Endothelial cell of umbilical vein (primary cell): ENCODE results near the gene HYDIN.

Experiments
- GATA2 ChIP-seq: IDR thresholded peaks from 2 replicates; pipeline ENCODE4 v1.7.0; 2011; ENCODE audit warnings: low read depth, mild to moderate bottlenecking, moderate library complexity, mixed read lengths, low read length; ENCODE audit not compliant: insufficient read length, insufficient read depth
- MYC ChIP-seq: IDR thresholded peaks from one replicate; pipeline ENCODE4 v1.6.1; 2011; ENCODE audit warnings: mild to moderate bottlenecking, low read depth, low read length
- POLR2A ChIP-seq: IDR thresholded peaks from 2 replicates; pipeline ENCODE4 v1.6.1; 2012; ENCODE audit warnings: low read depth, mild to moderate bottlenecking, control low read depth, low read length
- TF ChIP-seq, protein P1 (sequence below), 2 donors: IDR thresholded peaks; 1 replicate in 1 of 2; 2 replicates in 1 of 2; pipeline ENCODE4 v1.5.1; 2011; ENCODE audit warnings: low read length in 2 of 2, mild to moderate bottlenecking in 2 of 2, moderate library complexity in 2 of 2, control low read depth in 1 of 2, inconsistent platforms in 1 of 2, low read depth in 1 of 2; ENCODE audit not compliant: insufficient read depth in 1 of 2; ENCODE audit errors: extremely low read depth in 1 of 2

DNA sequence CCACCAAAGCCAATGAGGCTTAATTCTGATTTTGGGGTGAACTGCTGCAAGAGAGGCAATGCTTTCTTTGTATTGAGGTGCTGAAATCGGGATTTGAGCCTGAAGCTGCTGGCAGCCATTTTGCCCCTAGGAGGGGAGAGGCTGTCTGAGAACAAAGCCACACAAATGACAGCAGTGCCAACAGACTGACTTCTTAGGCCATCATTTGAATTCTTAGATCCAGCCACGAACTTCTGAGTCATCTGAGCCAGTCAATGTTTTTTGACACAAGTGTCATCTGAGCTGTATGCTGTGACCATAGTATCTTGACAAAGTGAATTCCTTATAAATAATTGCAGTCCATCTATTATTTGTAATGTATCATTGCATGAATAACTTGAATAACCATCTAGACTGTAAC is 29.0 kb downstream of the HYDIN start:
- TF ChIP-seq, protein P1, sequence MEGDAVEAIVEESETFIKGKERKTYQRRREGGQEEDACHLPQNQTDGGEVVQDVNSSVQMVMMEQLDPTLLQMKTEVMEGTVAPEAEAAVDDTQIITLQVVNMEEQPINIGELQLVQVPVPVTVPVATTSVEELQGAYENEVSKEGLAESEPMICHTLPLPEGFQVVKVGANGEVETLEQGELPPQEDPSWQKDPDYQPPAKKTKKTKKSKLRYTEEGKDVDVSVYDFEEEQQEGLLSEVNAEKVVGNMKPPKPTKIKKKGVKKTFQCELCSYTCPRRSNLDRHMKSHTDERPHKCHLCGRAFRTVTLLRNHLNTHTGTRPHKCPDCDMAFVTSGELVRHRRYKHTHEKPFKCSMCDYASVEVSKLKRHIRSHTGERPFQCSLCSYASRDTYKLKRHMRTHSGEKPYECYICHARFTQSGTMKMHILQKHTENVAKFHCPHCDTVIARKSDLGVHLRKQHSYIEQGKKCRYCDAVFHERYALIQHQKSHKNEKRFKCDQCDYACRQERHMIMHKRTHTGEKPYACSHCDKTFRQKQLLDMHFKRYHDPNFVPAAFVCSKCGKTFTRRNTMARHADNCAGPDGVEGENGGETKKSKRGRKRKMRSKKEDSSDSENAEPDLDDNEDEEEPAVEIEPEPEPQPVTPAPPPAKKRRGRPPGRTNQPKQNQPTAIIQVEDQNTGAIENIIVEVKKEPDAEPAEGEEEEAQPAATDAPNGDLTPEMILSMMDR (IDR thresholded peaks at IDR 0.05; ENCODE audit: extremely low read depth in 1 of 2, insufficient read depth in 1 of 2, low read depth in 1 of 2, low read length in 2 of 2), result no peak
- TF ChIP-seq MYC (no peak), GATA2 (no peak), POLR2A (no peak)
